ENCODE measurements around the gene PIK3AP1. TPM values are rescaled to one million over a fixed set of nuclear protein-coding genes. Genes with fewer than 3 reads are reported as not detected.

Gene PIK3AP1
- total RNA-seq, 1 experiment from 2014 or later: 3.7 TPM

GRCh38 chr10:96660297-96660696, 60.0 kb downstream of the PIK3AP1 start:
- H3K27me3 ChIP-seq (ENCODE audit: low read length): no peaks in the 10 kb centered on the region
- H3K9ac ChIP-seq (ENCODE audit: low read length): no peak overlapping the region
- intact Hi-C loops (cut with micrococcal nuclease): no loop called here
- H3K9me2 ChIP-seq (replicated peaks; ENCODE audit: low read length): no peaks in the 10 kb centered on the region
- no peaks in the 10 kb centered on the region for H3F3A ChIP-seq (ENCODE audit: low read length, unreplicated experiment)
- CTCF ChIA-PET: no interaction called here
- no TSS peak for BruUV-seq (replicated peaks)
- H3K36me3 ChIP-seq (ENCODE audit: low read depth, low read length): no peaks in the 10 kb centered on the region
- POLR2A ChIA-PET (ENCODE audit: unreplicated experiment): no interaction called here
- H3K27ac ChIP-seq (ENCODE audit: low read length): no peak overlapping the region
- no peak overlapping the region for H2AFZ ChIP-seq (ENCODE audit: low read length)
- TF ChIP-seq CTCF (conservative IDR thresholded peaks at IDR 0.05; ENCODE audit: low read depth, low read length): no peak
- no peak for TF ChIP-seq EZH2 (IDR thresholded peaks at IDR 0.05; ENCODE audit: low read length, unreplicated experiment)
- no peak for TF ChIP-seq EZH2phosphoT487 (IDR thresholded peaks at IDR 0.05; ENCODE audit: borderline replicate concordance, low read length)
- DNase-seq: no peak
- H3K4me3 ChIP-seq (ENCODE audit: low read length): no peak overlapping the region
- H3K79me2 ChIP-seq (ENCODE audit: low read length): no peaks in the 10 kb centered on the region
- no peak overlapping the region for H3K4me2 ChIP-seq (ENCODE audit: low read length)
- no peaks in the 10 kb centered on the region for H3K9me3 ChIP-seq (ENCODE audit: low read length)
- H3K4me1 ChIP-seq (ENCODE audit: insufficient read depth, low read length): no peaks in the 10 kb centered on the region; the same call in 1 of the 2 replicates
- no peak for ATAC-seq
- H4K20me1 ChIP-seq (ENCODE audit: low read length): no peaks in the 10 kb centered on the region

GRCh38 chr10:96658844-96659243, 61.5 kb downstream of the PIK3AP1 start:
- H3K4me1 ChIP-seq (ENCODE audit: insufficient read depth, low read length): no peaks in the 10 kb centered on the region
- no peaks in the 10 kb centered on the region for H3K79me2 ChIP-seq (ENCODE audit: low read length)
- no peaks in the 10 kb centered on the region for H3F3A ChIP-seq (ENCODE audit: low read length, unreplicated experiment)
- DNase-seq (no peak), ATAC-seq (no peak)
- no peak overlapping the region for H2AFZ ChIP-seq (ENCODE audit: low read length)
- H3K4me2 ChIP-seq (ENCODE audit: low read length): no peak overlapping the region
- POLR2A ChIA-PET (ENCODE audit: unreplicated experiment): no interaction called here
- H3K9me2 ChIP-seq (replicated peaks; ENCODE audit: low read length): no peaks in the 10 kb centered on the region
- H4K20me1 ChIP-seq (ENCODE audit: low read length): no peaks in the 10 kb centered on the region
- no peaks in the 10 kb centered on the region for H3K9me3 ChIP-seq (ENCODE audit: low read length)
- TF ChIP-seq EZH2phosphoT487 (IDR thresholded peaks at IDR 0.05; ENCODE audit: borderline replicate concordance, low read length) (no peak), EZH2 (IDR thresholded peaks at IDR 0.05; ENCODE audit: low read length, unreplicated experiment) (no peak), CTCF (conservative IDR thresholded peaks at IDR 0.05; ENCODE audit: low read depth, low read length) (no peak)
- no peaks in the 10 kb centered on the region for H3K36me3 ChIP-seq (ENCODE audit: low read depth, low read length)
- intact Hi-C loops (cut with micrococcal nuclease): no loop called here
- CTCF ChIA-PET: no interaction called here
- H3K4me3 ChIP-seq (ENCODE audit: low read length): no peak overlapping the region
- H3K9ac ChIP-seq (ENCODE audit: low read length): no peak overlapping the region
- no peaks in the 10 kb centered on the region for H3K27me3 ChIP-seq (ENCODE audit: low read length)
- BruUV-seq (replicated peaks): no TSS peak
- H3K27ac ChIP-seq (ENCODE audit: low read length): no peak overlapping the region

- no peaks in the 10 kb centered on the region for H3K9me3 ChIP-seq (ENCODE audit: low read length)
- intact Hi-C loops (cut with micrococcal nuclease): no loop called here
- H3K4me2 ChIP-seq (ENCODE audit: low read length): no peak overlapping the region
- TF ChIP-seq EZH2 (IDR thresholded peaks at IDR 0.05; ENCODE audit: low read length, unreplicated experiment) (no peak), CTCF (conservative IDR thresholded peaks at IDR 0.05; ENCODE audit: low read depth, low read length) (no peak), EZH2phosphoT487 (IDR thresholded peaks at IDR 0.05; ENCODE audit: borderline replicate concordance, low read length) (no peak)
- H3K79me2 ChIP-seq (ENCODE audit: low read length): no peaks in the 10 kb centered on the region
- H3K27me3 ChIP-seq (ENCODE audit: low read length): no peaks in the 10 kb centered on the region
- no peaks in the 10 kb centered on the region for H3K4me1 ChIP-seq (ENCODE audit: insufficient read depth, low read length)
- H3K36me3 ChIP-seq (ENCODE audit: low read depth, low read length): no peaks in the 10 kb centered on the region
- ATAC-seq (no peak), DNase-seq (no peak)
- POLR2A ChIA-PET (ENCODE audit: unreplicated experiment): no interaction called here
- CTCF ChIA-PET: no interaction called here
- BruUV-seq (replicated peaks): no TSS peak
- H4K20me1 ChIP-seq (ENCODE audit: low read length): no peaks in the 10 kb centered on the region
- H3K9ac ChIP-seq (ENCODE audit: low read length): no peak overlapping the region
- no peaks in the 10 kb centered on the region for H3K9me2 ChIP-seq (replicated peaks; ENCODE audit: low read length)
- no peak overlapping the region for H2AFZ ChIP-seq (ENCODE audit: low read length)
- no peak overlapping the region for H3K27ac ChIP-seq (ENCODE audit: low read length)
- no peak overlapping the region for H3K4me3 ChIP-seq (ENCODE audit: low read length)
- no peaks in the 10 kb centered on the region for H3F3A ChIP-seq (ENCODE audit: low read length, unreplicated experiment)
These were observed 62.9 kb downstream of the PIK3AP1 start for GRCh38 chr10:96657385-96657784.

Measured in PC-3 (cell line).